Spleen (tissue), 11 donors: ENCODE measurements around the gene CEBPZOS. TPM values are rescaled to one million over a fixed set of nuclear protein-coding genes. Genes with fewer than 3 reads are reported as not detected.

ENCODE experiments used
- DNase-seq: peaks from one replicate; pipeline ENCODE4 v3.0.0-alpha.2; 2020
- H3K27ac ChIP-seq, 8 donors: fragments of 200-600 bp; sonication (generic) in 7 of 8; 1 replicate in 4 of 8; 2 replicates in 4 of 8; pipeline versions ENCODE4 v1.5.0 to v1.8.0; 2016 to 2021; ENCODE audit warnings: inconsistent platforms in 4 of 8, mild to moderate bottlenecking in 4 of 8, moderate library complexity in 1 of 8
- H3K27me3 ChIP-seq, 7 donors: fragments of 200-600 bp; sonication (generic) in 6 of 7; replicated peaks in 1 of 7; 1 replicate in 4 of 7; 2 replicates in 3 of 7; pipeline versions ENCODE4 v1.5.0 to v1.8.0; 2016 to 2021; ENCODE audit warnings: inconsistent platforms in 3 of 7, mild to moderate bottlenecking in 1 of 7
- H3K36me3 ChIP-seq, 6 donors: fragments of 200-600 bp; sonication (generic) in 5 of 6; 1 replicate in 4 of 6; 2 replicates in 2 of 6; pipeline versions ENCODE4 v1.5.0 to v1.8.0; 2016 to 2021; ENCODE audit warnings: inconsistent platforms in 2 of 6
- H3K4me1 ChIP-seq, 6 donors: fragments of 200-600 bp; sonication (generic) in 5 of 6; 1 replicate in 3 of 6; 2 replicates in 3 of 6; pipeline versions ENCODE4 v1.5.0 to v1.8.0; 2016 to 2021; ENCODE audit warnings: inconsistent platforms in 3 of 6
- H3K4me3 ChIP-seq, 8 donors: fragments of 200-600 bp; sonication (generic) in 7 of 8; 1 replicate in 4 of 8; 2 replicates in 4 of 8; pipeline versions ENCODE4 v1.5.0 to v1.8.0; 2016 to 2021; ENCODE audit warnings: inconsistent platforms in 4 of 8, mild to moderate bottlenecking in 4 of 8, moderate library complexity in 2 of 8
- H3K9me3 ChIP-seq, 8 donors: fragments of 200-600 bp; sonication (generic) in 7 of 8; 1 replicate in 4 of 8; 2 replicates in 4 of 8; pipeline versions ENCODE4 v1.5.0 to v1.8.0; 2016 to 2021; ENCODE audit warnings: inconsistent platforms in 4 of 8
- CTCF ChIP-seq, 11 experiments: fragments of 200-600 bp in 7 of 11; fragments of 450-650 bp in 4 of 11; sonication (generic) in 4 of 11; IDR thresholded peaks in 8 of 11; conservative IDR thresholded peaks in 3 of 11; 1 replicate in 7 of 11; 2 replicates in 4 of 11; pipeline versions ENCODE4 v1.4.0 to v1.8.0; 2016 to 2021; ENCODE audit warnings: antibody characterized with exemption in 11 of 11, inconsistent platforms in 4 of 11, mild to moderate bottlenecking in 1 of 11
- POLR2A ChIP-seq, 3 donors: fragments of 450-650 bp; IDR thresholded peaks; one replicate each; pipeline ENCODE4 v1.5.1; 2017; ENCODE audit warnings: antibody characterized with exemption in 3 of 3, mild to moderate bottlenecking in 1 of 3
- POLR2AphosphoS5 ChIP-seq, 3 donors: sonication (generic); formaldehyde crosslinking; IDR thresholded peaks; one replicate each; pipeline ENCODE4 v1.5.1; 2017; ENCODE audit warnings: antibody characterized with exemption in 3 of 3
- WGBS, 5 donors: extraction: QIAGEN DNeasy Blood & Tissue Kit in 3 of 5; methylation state at CpG; one replicate each; pipeline versions ENCODE4 v1.1.5 to v1.1.7; 2013 to 2018; 5-methylcytosine and 5-hydroxymethylcytosine counted together
- intact Hi-C: fragments of 100-400 bp; cut with DNase I; formaldehyde crosslinking; loops from one replicate; pipeline ENCODE4 v1.15.0; 2023; ENCODE audit warnings: low total_unique reads
- polyA plus RNA-seq, 3 donors: library from polyadenylated mRNA; stranded (reverse); fragments of 200-250 nt; gene quantifications; one replicate each; pipeline ENCODE4 v1.2.1, GENCODE V29; 2013
- total RNA-seq, 7 donors: library from RNA; depleted of rRNA in 3 of 7; stranded (reverse); fragments of >200 nt in 3 of 7; fragmentation: NEBNext Ultra II Directional in 4 of 7; extraction: Animal tissue kit (Norgen Biotek cat#: 25700) in 4 of 7; gene quantifications; one replicate each; pipeline versions ENCODE4 v1.1.0 to v1.2.1, GENCODE V29; 2016 to 2021
- donor health status: healthy with polysubstance abuse.
- donor health status: DM: no; HTN: no; CAD: no; lungs with moderate emphysema.
- donor health status: DM: no; HTN: no; CAD: no.
- donor health status: Bipolar disorder and iron deficiency.
- donor health status: healthy.
- donor health status: DM: no; HTN: no; CAD: no.
- donor health status: DM: yes; HTN: yes; CAD: no.

The CEBPZOS gene
- total and polyA plus RNA-seq, 10 donors = 18.6 to 39.8 (median 27.8) TPM

- no peak for DNase-seq
- Histone ChIP-seq H3K4me1 (no peaks in the 10 kb centered on the region), H3K27me3 (no peaks in the 10 kb centered on the region), H3K27ac (no peak overlapping the region), H3K4me3 (no peak overlapping the region), H3K36me3 (no peaks in the 10 kb centered on the region), H3K9me3 (no peaks in the 10 kb centered on the region)
- 89 to 98% (median 89%) methylated on average over 5 of the region's 5 CpGs for WGBS, 5 donors
- intact Hi-C loops = no loop called here
- TF ChIP-seq CTCF (IDR thresholded peaks at IDR 0.05 in 8 of 11, conservative IDR thresholded peaks at IDR 0.05 in 3 of 11) (no peak), POLR2AphosphoS5 (IDR thresholded peaks at IDR 0.05) (no peak), POLR2A (IDR thresholded peaks at IDR 0.05) (no peak)
Measured at GRCh38 chr2:37180640-37181039, 15.7 kb upstream of the CEBPZOS start.

- no peak overlapping the region for H3K27ac ChIP-seq
- intact Hi-C loops = no loop called here
- no peaks in the 10 kb centered on the region for H3K9me3 ChIP-seq
- no peaks in the 10 kb centered on the region for H3K27me3 ChIP-seq
- 78 to 89% (median 85%) methylated on average over 17 of the region's 17 CpGs for WGBS, 5 donors
- no peak overlapping the region for H3K4me3 ChIP-seq
- H3K36me3 ChIP-seq = no peaks in the 10 kb centered on the region
- no peaks in the 10 kb centered on the region for H3K4me1 ChIP-seq
- no peak for TF ChIP-seq POLR2AphosphoS5 (IDR thresholded peaks at IDR 0.05)
- TF ChIP-seq POLR2A (IDR thresholded peaks at IDR 0.05) = no peak
- TF ChIP-seq CTCF (IDR thresholded peaks at IDR 0.05 in 8 of 11, conservative IDR thresholded peaks at IDR 0.05 in 3 of 11) = no peak
- DNase-seq = no peak
Measured at GRCh38 chr2:37181726-37182684, 14.3 kb upstream of the CEBPZOS start.

GRCh38 chr2:37188570-37188969 lies 7.7 kb upstream of the CEBPZOS start, which contains the start of gene SULT6B1:
Gene SULT6B1 (minus strand): TSS chr2:37188670. CDS start chr2:37188640, 30 bp downstream.
- Histone ChIP-seq H3K4me3 (no peak within 1 kb of the TSS), H3K27me3 (no peaks in the 10 kb centered on the region), H3K27ac (peak within 1 kb of the TSS; percentile 30 to 89 (median 84)), H3K4me1 (peaks cover 0 to 16% (median 0%) of the 10 kb centered on the region in 6 donors), H3K9me3 (no peaks in the 10 kb centered on the region), H3K36me3 (no peaks in the 10 kb centered on the region)
- TF ChIP-seq POLR2A (IDR thresholded peaks at IDR 0.05) (no peak), CTCF (IDR thresholded peaks at IDR 0.05 in 8 of 11, conservative IDR thresholded peaks at IDR 0.05 in 3 of 11) (no peak), POLR2AphosphoS5 (IDR thresholded peaks at IDR 0.05) (no peak)
- DNase-seq = no peak
- WGBS, 5 donors = 91 to 98% (median 92%) methylated on average over 2 of the region's 2 CpGs
- intact Hi-C loops = no loop called here

GRCh38 chr2:37189452-37190153 lies 6.7 kb upstream of the CEBPZOS start:
- WGBS, 5 donors = 43 to 78% (median 54%) methylated on average over 6 of the region's 6 CpGs
- no peak for DNase-seq
- intact Hi-C loops = no loop called here
- Histone ChIP-seq H3K4me1 (peaks cover 0 to 16% (median 0%) of the 10 kb centered on the region in 6 donors), H3K27ac (peak overlapping the region; percentile 30 to 89 (median 84)), H3K4me3 (peak overlapping the region in 1 of 8 donors; percentile 13), H3K27me3 (no peaks in the 10 kb centered on the region), H3K36me3 (no peaks in the 10 kb centered on the region), H3K9me3 (no peaks in the 10 kb centered on the region)
- TF ChIP-seq POLR2A (IDR thresholded peaks at IDR 0.05) (no peak), POLR2AphosphoS5 (IDR thresholded peaks at IDR 0.05) (peak in 1 of 3 donors; percentile 56)
